ENCODE data around the gene ADORA2A. TPM values are rescaled to one million over a fixed set of nuclear protein-coding genes. Genes with fewer than 3 reads are reported as not detected.

ADORA2A gene
- total and polyA plus RNA-seq, 3 donors from 2014 or later: 2.2 to 5.1 (median 2.5) TPM

DNA sequence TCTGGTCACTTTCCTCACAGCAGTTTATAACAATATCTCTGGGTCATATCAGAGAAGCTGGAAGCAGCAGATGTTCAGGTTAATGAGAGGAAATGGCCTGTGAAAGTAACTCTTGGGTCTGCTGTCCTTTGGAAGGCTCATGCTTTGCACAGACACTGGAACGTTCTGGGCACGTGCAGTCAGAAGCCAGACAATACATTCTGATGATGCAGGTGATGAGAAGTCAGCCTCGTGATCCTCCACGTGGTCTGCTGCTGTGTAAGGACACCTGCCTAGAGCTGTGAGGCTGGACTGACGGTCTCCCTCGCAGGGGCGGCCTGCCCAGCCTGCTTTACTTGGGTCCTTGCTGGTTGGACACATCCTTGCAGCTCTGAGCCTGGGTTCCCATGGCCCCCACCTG, 18.8 kb upstream of the ADORA2A start:
- no peaks in the 10 kb centered on the region for H3K4me1 ChIP-seq
- no peaks in the 10 kb centered on the region for H3K36me3 ChIP-seq (ENCODE audit: low read depth, missing control alignments)
- no peak overlapping the region for H3K27ac ChIP-seq
- H3K4me3 ChIP-seq: no peak overlapping the region
- DNase-seq: no peak
- no peaks in the 10 kb centered on the region for H3K27me3 ChIP-seq
- TF ChIP-seq, protein P1, sequence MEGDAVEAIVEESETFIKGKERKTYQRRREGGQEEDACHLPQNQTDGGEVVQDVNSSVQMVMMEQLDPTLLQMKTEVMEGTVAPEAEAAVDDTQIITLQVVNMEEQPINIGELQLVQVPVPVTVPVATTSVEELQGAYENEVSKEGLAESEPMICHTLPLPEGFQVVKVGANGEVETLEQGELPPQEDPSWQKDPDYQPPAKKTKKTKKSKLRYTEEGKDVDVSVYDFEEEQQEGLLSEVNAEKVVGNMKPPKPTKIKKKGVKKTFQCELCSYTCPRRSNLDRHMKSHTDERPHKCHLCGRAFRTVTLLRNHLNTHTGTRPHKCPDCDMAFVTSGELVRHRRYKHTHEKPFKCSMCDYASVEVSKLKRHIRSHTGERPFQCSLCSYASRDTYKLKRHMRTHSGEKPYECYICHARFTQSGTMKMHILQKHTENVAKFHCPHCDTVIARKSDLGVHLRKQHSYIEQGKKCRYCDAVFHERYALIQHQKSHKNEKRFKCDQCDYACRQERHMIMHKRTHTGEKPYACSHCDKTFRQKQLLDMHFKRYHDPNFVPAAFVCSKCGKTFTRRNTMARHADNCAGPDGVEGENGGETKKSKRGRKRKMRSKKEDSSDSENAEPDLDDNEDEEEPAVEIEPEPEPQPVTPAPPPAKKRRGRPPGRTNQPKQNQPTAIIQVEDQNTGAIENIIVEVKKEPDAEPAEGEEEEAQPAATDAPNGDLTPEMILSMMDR (IDR thresholded peaks at IDR 0.05): no peak
- no peak for TF ChIP-seq POLR2A (IDR thresholded peaks at IDR 0.05)
- intact Hi-C loops (cut with DNase I; ENCODE audit: low total_unique reads): no loop called here
- 76 to 78% methylated on average over 7 of the region's 7 CpGs for WGBS, 2 donors
- H3K9me3 ChIP-seq: no peaks in the 10 kb centered on the region

DNA sequence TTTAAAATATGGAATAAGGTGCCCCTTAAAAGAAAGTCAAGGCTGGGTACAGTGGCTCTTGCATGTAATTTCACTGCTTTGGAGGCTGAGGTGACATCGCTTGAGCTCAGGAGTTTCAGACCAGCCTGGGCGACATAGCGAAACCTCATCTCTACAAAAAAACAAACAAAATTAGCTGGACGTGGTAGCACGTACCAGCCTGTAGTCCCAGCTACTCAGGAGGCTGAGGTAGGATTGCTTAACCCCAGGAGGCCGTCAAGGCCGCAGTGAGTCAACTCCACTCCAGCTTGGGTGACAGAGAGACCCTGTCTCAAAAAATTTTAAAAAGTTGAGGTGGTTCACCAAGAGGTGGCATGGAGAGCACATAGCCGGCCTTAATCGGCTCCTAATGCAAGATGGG, 17.7 kb upstream of the ADORA2A start:
- 89 to 98% methylated on average over 9 of the region's 9 CpGs for WGBS, 2 donors
- Histone ChIP-seq H3K27ac (no peak overlapping the region), H3K4me3 (no peak overlapping the region), H3K36me3 (ENCODE audit: low read depth, missing control alignments) (no peaks in the 10 kb centered on the region), H3K4me1 (no peaks in the 10 kb centered on the region), H3K9me3 (no peaks in the 10 kb centered on the region), H3K27me3 (no peaks in the 10 kb centered on the region)
- TF ChIP-seq POLR2A (IDR thresholded peaks at IDR 0.05): no peak
- TF ChIP-seq, protein P1 (IDR thresholded peaks at IDR 0.05): no peak
- no peak for DNase-seq
- intact Hi-C loops (cut with DNase I; ENCODE audit: low total_unique reads): no loop called here

DNA sequence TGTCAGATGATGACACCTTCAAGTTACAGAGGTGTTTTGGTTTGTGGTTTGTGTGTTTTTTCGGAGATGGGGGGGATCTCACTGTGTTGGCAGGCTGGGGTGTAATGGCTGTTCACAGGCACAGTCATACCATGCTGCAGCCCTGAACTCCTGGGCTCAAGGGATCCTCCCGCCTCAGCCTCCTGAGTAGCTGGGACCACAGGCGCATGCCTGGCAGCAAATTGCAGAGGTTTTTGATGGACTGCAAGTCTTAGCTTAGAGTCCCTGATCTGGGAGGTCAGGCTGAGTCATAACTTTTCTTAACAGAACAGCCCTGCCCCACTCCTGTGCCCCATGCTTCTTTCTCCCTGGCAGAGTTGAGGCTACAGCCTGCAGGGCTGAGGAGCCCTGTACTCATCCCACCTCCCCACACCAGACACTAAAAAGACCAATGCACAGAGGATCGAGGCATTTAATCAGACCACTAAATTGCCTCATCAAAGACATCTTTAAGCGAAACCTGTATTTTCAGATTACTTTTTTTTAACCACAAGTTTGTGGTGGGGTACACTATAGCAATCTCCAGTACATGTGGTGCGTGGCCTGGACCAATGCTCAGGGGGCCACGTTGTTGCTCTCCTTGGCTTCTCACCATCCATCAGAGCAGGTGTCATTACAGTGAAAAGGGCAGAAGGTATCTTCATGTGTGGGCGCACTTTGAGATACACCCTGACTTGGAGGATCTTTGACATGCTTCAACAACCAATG, 17.1 kb upstream of the ADORA2A start:
- 94 to 96% methylated on average over 8 of the region's 8 CpGs for WGBS, 2 donors
- TF ChIP-seq POLR2A (IDR thresholded peaks at IDR 0.05): no peak
- TF ChIP-seq, protein P1 (IDR thresholded peaks at IDR 0.05): no peak
- intact Hi-C loops (cut with DNase I; ENCODE audit: low total_unique reads): no loop called here
- Histone ChIP-seq H3K4me3 (no peak overlapping the region), H3K9me3 (no peaks in the 10 kb centered on the region), H3K27ac (no peak overlapping the region), H3K36me3 (ENCODE audit: low read depth, missing control alignments) (no peaks in the 10 kb centered on the region), H3K27me3 (no peaks in the 10 kb centered on the region), H3K4me1 (peaks cover 5% of the 10 kb centered on the region)
- DNase-seq: no peak

DNA sequence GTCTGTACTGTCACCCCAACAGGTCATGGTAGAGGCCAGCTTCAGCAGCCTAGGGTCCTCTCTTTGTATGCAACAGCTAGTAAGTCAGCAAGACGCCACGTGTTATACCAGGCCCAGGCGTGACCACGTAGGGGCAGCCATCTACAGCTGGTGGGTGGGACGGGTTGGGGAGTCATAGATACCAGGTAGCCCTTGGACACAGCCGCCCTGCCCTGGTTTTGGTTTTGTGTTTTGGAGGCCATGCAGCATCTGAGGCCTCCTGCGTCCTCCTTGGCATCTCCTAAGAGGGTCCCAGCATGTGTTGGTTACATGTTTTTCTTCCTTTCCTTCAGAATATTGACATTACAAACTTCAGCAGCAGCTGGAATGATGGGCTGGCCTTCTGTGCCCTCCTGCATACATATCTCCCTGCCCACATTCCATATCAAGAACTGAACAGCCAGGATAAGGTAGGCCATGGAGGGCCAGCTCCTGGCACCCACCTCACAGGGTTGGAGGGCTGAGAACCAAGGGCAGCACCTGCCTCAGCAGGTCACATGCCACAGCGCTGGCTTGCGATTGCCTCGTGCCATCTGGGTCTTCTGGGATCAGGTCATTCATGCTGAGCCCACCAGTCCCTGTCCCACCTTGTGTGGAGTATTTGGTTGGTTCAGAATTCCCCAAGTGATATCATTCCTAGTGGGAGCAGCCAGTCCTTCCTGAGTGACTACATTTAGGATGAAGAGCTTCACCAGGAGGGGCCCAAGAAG, 16.0 kb upstream of the ADORA2A start:
- Histone ChIP-seq H3K27me3 (no peaks in the 10 kb centered on the region), H3K36me3 (ENCODE audit: low read depth, missing control alignments) (no peaks in the 10 kb centered on the region), H3K4me1 (peaks cover 5% of the 10 kb centered on the region), H3K9me3 (no peaks in the 10 kb centered on the region), H3K4me3 (no peak overlapping the region), H3K27ac (no peak overlapping the region)
- TF ChIP-seq POLR2A (IDR thresholded peaks at IDR 0.05): no peak
- TF ChIP-seq, protein P1 (IDR thresholded peaks at IDR 0.05): no peak
- WGBS, 2 donors: 91 to 99% methylated on average over 9 to 10 of the region's 10 CpGs
- no peak for DNase-seq
- intact Hi-C loops (cut with DNase I; ENCODE audit: low total_unique reads): no loop called here
